Hepatocyte (in vitro differentiated cells): ENCODE measurements around the gene HDHD5.

ENCODE experiments used
- CTCF ChIP-seq: fragments of 200-600 bp; sonication (generic); IDR thresholded peaks from 2 replicates; pipeline ENCODE4 v1.5.1; 2016; ENCODE audit warnings: antibody characterized with exemption, mild to moderate bottlenecking; ENCODE audit not compliant: poor library complexity
- EZH2phosphoT487 ChIP-seq: fragments of 200-600 bp; sonication (generic); IDR thresholded peaks from one replicate; pipeline ENCODE4 v1.6.1; 2018; ENCODE audit warnings: antibody characterized with exemption, mild to moderate bottlenecking, low read depth, moderate library complexity; ENCODE audit not compliant: unreplicated experiment, severe bottlenecking

- TF ChIP-seq EZH2phosphoT487 (no peak), CTCF (no peak)
These were observed 53.6 kb downstream of the HDHD5 start for GRCh38 chr22:17105143-17106129.
